ENCODE data around the gene LGALS16. TPM values are rescaled to one million over a fixed set of nuclear protein-coding genes. Genes with fewer than 3 reads are reported as not detected.

Gene LGALS16
- total RNA-seq, 1 donor: not detected

Small RNAs within 50 kb of the gene (small RNA-seq; reads per million reads assigned to genes)
- not detected for gene AC005176.2
- not detected for gene RPS29P27
- gene RPS29P30: not detected

Other genes with a start within 250 kb of the LGALS16 start
- gene ZFP36, start 249.1 kb upstream of the LGALS16 start, total RNA-seq: 5.8 and 8.6 TPM in 2 replicates
- gene PLEKHG2, start 243.2 kb upstream of the LGALS16 start, total RNA-seq: 25.0 and 39.3 TPM in 2 replicates
- 43.2 and 48.3 TPM in 2 replicates for gene RPS16, start 220.0 kb upstream of the LGALS16 start, total RNA-seq
- gene SUPT5H, start 210.3 kb upstream of the LGALS16 start, total RNA-seq: 71.8 and 80.7 TPM in 2 replicates
- gene TIMM50, start 175.1 kb upstream of the LGALS16 start, total RNA-seq: 48.8 and 49.6 TPM in 2 replicates
- under 0.01 and 0.43 TPM in 2 replicates for gene DLL3, start 157.0 kb upstream of the LGALS16 start, total RNA-seq
- gene SELENOV, start 140.8 kb upstream of the LGALS16 start, total RNA-seq: not detected in 2 replicates
- gene EID2B, start 123.1 kb upstream of the LGALS16 start, total RNA-seq: 4.3 and 4.5 TPM in 2 replicates
- 8.4 and 10.8 TPM in 2 replicates for gene EID2, start 115.8 kb upstream of the LGALS16 start, total RNA-seq
- not detected in 2 replicates for gene LGALS13, start 53.4 kb upstream of the LGALS16 start, total RNA-seq
- not detected in 2 replicates for gene LGALS14, start 48.6 kb downstream of the LGALS16 start, total RNA-seq
- gene CLC, start 82.1 kb downstream of the LGALS16 start, total RNA-seq: not detected in 2 replicates
- gene LEUTX, start 122.9 kb downstream of the LGALS16 start, total RNA-seq: not detected in 2 replicates
- 9.7 and 10.4 TPM in 2 replicates for gene DYRK1B, start 178.2 kb downstream of the LGALS16 start, total RNA-seq
- gene FBL, start 190.5 kb downstream of the LGALS16 start, total RNA-seq: 83.3 and 114 TPM in 2 replicates

Measured in fibroblast of villous mesenchyme (primary cell).